Skeletal muscle satellite cell (primary cell): ENCODE measurements around the gene DNAAF1.
"Not testable (repeated sequence)": the region's sequence is repeated elsewhere in the genome, so short reads cannot be mapped to it uniquely, and the experiment has no call there.

Experiments
- H3K27me3 ChIP-seq: 2 replicates; pipeline ENCODE4 v1.7.0; 2013; ENCODE audit warnings: low read length; ENCODE audit not compliant: control insufficient read depth, insufficient read depth
- H3K36me3 ChIP-seq: 2 replicates; pipeline ENCODE4 v1.7.0; 2013; ENCODE audit warnings: mild to moderate bottlenecking, control low read depth, low read length; ENCODE audit not compliant: insufficient read depth
- H3K4me1 ChIP-seq: 2 replicates; pipeline ENCODE4 v1.7.0; 2013; ENCODE audit warnings: low read length; ENCODE audit not compliant: control insufficient read depth, insufficient read depth
- H3K4me2 ChIP-seq: 2 replicates; pipeline ENCODE4 v1.7.0; 2013; ENCODE audit warnings: mild to moderate bottlenecking, low read length
- H3K4me3 ChIP-seq: 2 replicates; pipeline ENCODE4 v1.7.0; 2013; ENCODE audit warnings: low read length
- H3K9ac ChIP-seq: 2 replicates; pipeline ENCODE4 v1.7.0; 2013; ENCODE audit warnings: mild to moderate bottlenecking, low read depth, low read length, moderate library complexity
- H3K9me3 ChIP-seq: replicated peaks from 2 replicates; pipeline ENCODE4 v1.7.0; 2013; ENCODE audit warnings: mild to moderate bottlenecking, control low read depth, low read length

The DNAAF1 gene

GRCh38 chr16:84111525-84111924 is 33.6 kb upstream of the DNAAF1 start:
- Histone ChIP-seq H3K27me3 (no peaks in the 10 kb centered on the region), H3K4me1 (no peaks in the 10 kb centered on the region)

GRCh38 chr16:84111949-84112348 is 33.2 kb upstream of the DNAAF1 start:
- not testable (repeated sequence) for H3K4me2 ChIP-seq, H3K4me1 ChIP-seq, H3K9me3 ChIP-seq, H3K9ac ChIP-seq, H3K4me3 ChIP-seq, H3K27me3 ChIP-seq
- H3K36me3 ChIP-seq = peaks cover 18% of the 10 kb centered on the region

More at GRCh38 chr16:84111525-84111924, 33.6 kb upstream of the DNAAF1 start:
- no peak overlapping the region for H3K9ac ChIP-seq
- peaks cover 18% of the 10 kb centered on the region for H3K36me3 ChIP-seq
- no peak overlapping the region for H3K4me3 ChIP-seq
- H3K4me2 ChIP-seq = no peak overlapping the region
- H3K9me3 ChIP-seq = no peaks in the 10 kb centered on the region

- Histone ChIP-seq H3K4me3 (peak overlapping the region; percentile 95), H3K4me2 (peak overlapping the region; percentile 89), H3K36me3 (no peaks in the 10 kb centered on the region), H3K9ac (peak overlapping the region; percentile 97), H3K9me3 (no peaks in the 10 kb centered on the region), H3K27me3 (no peaks in the 10 kb centered on the region), H3K4me1 (peaks cover 5% of the 10 kb centered on the region)
These were observed 29.0 kb upstream of the DNAAF1 start for GRCh38 chr16:84115919-84116719.

- peak within 1 kb of the TSS; percentile 95 for H3K4me3 ChIP-seq
- H3K9ac ChIP-seq = peak within 1 kb of the TSS; percentile 97
- H3K4me2 ChIP-seq = peak within 1 kb of the TSS; percentile 89
- H3K27me3 ChIP-seq = no peaks in the 10 kb centered on the region
- H3K9me3 ChIP-seq = no peaks in the 10 kb centered on the region
- peaks cover 5% of the 10 kb centered on the region for H3K4me1 ChIP-seq
- H3K36me3 ChIP-seq = peaks cover 2% of the 10 kb centered on the region
These were observed 28.2 kb upstream of the DNAAF1 start, which contains the start of gene MBTPS1 for GRCh38 chr16:84116720-84117493. Gene MBTPS1, minus strand, starts transcription at chr16:84116942. Its CDS starts 15,159 bp downstream, at chr16:84101783.

GRCh38 chr16:84117494-84117843 is 27.6 kb upstream of the DNAAF1 start:
- Histone ChIP-seq H3K4me2 (peak overlapping the region; percentile 89), H3K9ac (peak overlapping the region; percentile 97), H3K36me3 (peaks cover 5% of the 10 kb centered on the region), H3K9me3 (no peaks in the 10 kb centered on the region), H3K4me3 (peak overlapping the region; percentile 95), H3K4me1 (peaks cover 5% of the 10 kb centered on the region), H3K27me3 (no peaks in the 10 kb centered on the region)

GRCh38 chr16:84118315-84118714 is 26.8 kb upstream of the DNAAF1 start:
- H3K9me3 ChIP-seq, H3K4me1 ChIP-seq, H3K27me3 ChIP-seq, H3K4me2 ChIP-seq, H3K4me3 ChIP-seq, H3K9ac ChIP-seq: not testable (repeated sequence)
- peaks cover 11% of the 10 kb centered on the region for H3K36me3 ChIP-seq

- H3K36me3 ChIP-seq = peaks cover 16% of the 10 kb centered on the region
- no peak overlapping the region for H3K4me2 ChIP-seq
- no peaks in the 10 kb centered on the region for H3K27me3 ChIP-seq
- no peaks in the 10 kb centered on the region for H3K9me3 ChIP-seq
- no peak overlapping the region for H3K9ac ChIP-seq
- no peak overlapping the region for H3K4me3 ChIP-seq
- peaks cover 5% of the 10 kb centered on the region for H3K4me1 ChIP-seq
These were observed 25.7 kb upstream of the DNAAF1 start for GRCh38 chr16:84119368-84119767.

GRCh38 chr16:84120023-84120422 is 25.1 kb upstream of the DNAAF1 start:
- Histone ChIP-seq H3K4me2 (no peak overlapping the region), H3K9me3 (no peaks in the 10 kb centered on the region), H3K4me1 (peaks cover 5% of the 10 kb centered on the region), H3K36me3 (peaks cover 18% of the 10 kb centered on the region), H3K27me3 (no peaks in the 10 kb centered on the region), H3K4me3 (no peak overlapping the region), H3K9ac (no peak overlapping the region)

GRCh38 chr16:84121007-84121406 is 24.1 kb upstream of the DNAAF1 start:
- peaks cover 18% of the 10 kb centered on the region for H3K36me3 ChIP-seq
- no peaks in the 10 kb centered on the region for H3K9me3 ChIP-seq
- no peak overlapping the region for H3K4me3 ChIP-seq
- H3K4me1 ChIP-seq = peaks cover 5% of the 10 kb centered on the region
- no peak overlapping the region for H3K4me2 ChIP-seq
- no peak overlapping the region for H3K9ac ChIP-seq
- H3K27me3 ChIP-seq = no peaks in the 10 kb centered on the region

- H3K4me3 ChIP-seq = no peak overlapping the region
- no peak overlapping the region for H3K4me2 ChIP-seq
- H3K9ac ChIP-seq = no peak overlapping the region
- no peaks in the 10 kb centered on the region for H3K9me3 ChIP-seq
- no peaks in the 10 kb centered on the region for H3K27me3 ChIP-seq
- peaks cover 21% of the 10 kb centered on the region for H3K36me3 ChIP-seq
- H3K4me1 ChIP-seq = no peaks in the 10 kb centered on the region
These were observed 20.6 kb upstream of the DNAAF1 start for GRCh38 chr16:84124257-84125073.

- Histone ChIP-seq H3K9ac (no peak overlapping the region), H3K27me3 (no peaks in the 10 kb centered on the region), H3K9me3 (no peaks in the 10 kb centered on the region), H3K4me2 (no peak overlapping the region), H3K4me1 (no peaks in the 10 kb centered on the region), H3K36me3 (peaks cover 9% of the 10 kb centered on the region), H3K4me3 (no peak overlapping the region)
These were observed 14.0 kb upstream of the DNAAF1 start for GRCh38 chr16:84131117-84131516.
